Subcutaneous abdominal adipose tissue (tissue), 5 donors: Measurements from ENCODE around the gene RALGDS.

Experiments used
- H3K27ac ChIP-seq: one replicate; pipeline ENCODE4 v1.7.0; 2013; ENCODE audit warnings: low read depth, mild to moderate bottlenecking, inconsistent platforms, low read length, moderate library complexity
- H3K27me3 ChIP-seq, 5 donors: one replicate each; pipeline ENCODE4 v1.7.0; 2013; ENCODE audit warnings: low read length in 5 of 5, inconsistent platforms in 1 of 5; ENCODE audit not compliant: control insufficient read depth in 5 of 5, insufficient read depth in 4 of 5
- H3K36me3 ChIP-seq, 5 donors: one replicate each; pipeline ENCODE4 v1.7.0; 2013; ENCODE audit warnings: low read length in 5 of 5; ENCODE audit not compliant: control insufficient read depth in 5 of 5, insufficient read depth in 5 of 5
- H3K4me1 ChIP-seq, 5 donors: one replicate each; pipeline ENCODE4 v1.7.0; 2013; ENCODE audit warnings: low read length in 5 of 5, mild to moderate bottlenecking in 3 of 5, moderate library complexity in 1 of 5; ENCODE audit not compliant: control insufficient read depth in 5 of 5, insufficient read depth in 5 of 5
- H3K4me3 ChIP-seq, 5 donors: one replicate each; pipeline ENCODE4 v1.7.0; 2013; ENCODE audit warnings: low read length in 5 of 5, low read depth in 1 of 5
- H3K9ac ChIP-seq, 5 donors: one replicate each; pipeline ENCODE4 v1.7.0; 2013; ENCODE audit warnings: low read length in 5 of 5, mild to moderate bottlenecking in 4 of 5, moderate library complexity in 3 of 5
- H3K9me3 ChIP-seq, 5 donors: one replicate each; pipeline ENCODE4 v1.7.0; 2013; ENCODE audit warnings: low read length in 5 of 5; ENCODE audit not compliant: control insufficient read depth in 5 of 5
- donor health status: healthy.
- donor health status: healthy.
- donor health status: healthy.
- donor health status: healthy.
- donor health status: healthy.

Gene RALGDS

GRCh38 chr9:133126697-133127339 is 5.8 kb upstream of the RALGDS start:
- Histone ChIP-seq H3K27ac (peak overlapping the region; percentile 81), H3K36me3 (no peaks in the 10 kb centered on the region), H3K4me1 (peaks cover 16 to 70% (median 65%) of the 10 kb centered on the region in 5 donors), H3K4me3 (peak overlapping the region; percentile 47 to 58 (median 51)), H3K9me3 (no peaks in the 10 kb centered on the region), H3K9ac (peak overlapping the region in 3 of 5 donors; percentile 57 to 71 (median 68)), H3K27me3 (no peaks in the 10 kb centered on the region)

GRCh38 chr9:133125941-133126696 is 5.1 kb upstream of the RALGDS start:
- no peaks in the 10 kb centered on the region for H3K9me3 ChIP-seq
- H3K4me3 ChIP-seq: peak overlapping the region; percentile 47 to 58 (median 51)
- H3K36me3 ChIP-seq: no peaks in the 10 kb centered on the region
- peak overlapping the region; percentile 81 for H3K27ac ChIP-seq
- no peaks in the 10 kb centered on the region for H3K27me3 ChIP-seq
- H3K9ac ChIP-seq: peak overlapping the region in 4 of 5 donors; percentile 26 to 71 (median 62)
- H3K4me1 ChIP-seq: peaks cover 11 to 69% (median 64%) of the 10 kb centered on the region in 5 donors

GRCh38 chr9:133124907-133125275 is 3.9 kb upstream of the RALGDS start:
- Histone ChIP-seq H3K9ac (no peak overlapping the region), H3K4me1 (peaks cover 11 to 74% (median 68%) of the 10 kb centered on the region in 5 donors), H3K27ac (no peak overlapping the region), H3K9me3 (no peaks in the 10 kb centered on the region), H3K4me3 (no peak overlapping the region), H3K27me3 (no peaks in the 10 kb centered on the region), H3K36me3 (no peaks in the 10 kb centered on the region)

- Histone ChIP-seq H3K9ac (no peak overlapping the region), H3K36me3 (no peaks in the 10 kb centered on the region), H3K4me1 (peaks cover 11 to 80% (median 74%) of the 10 kb centered on the region in 5 donors), H3K4me3 (no peak overlapping the region), H3K27ac (no peak overlapping the region), H3K9me3 (no peaks in the 10 kb centered on the region), H3K27me3 (no peaks in the 10 kb centered on the region)
Observed at GRCh38 chr9:133124123-133124906, 3.3 kb upstream of the RALGDS start.

GRCh38 chr9:133122935-133123611 is 2.0 kb upstream of the RALGDS start:
- no peaks in the 10 kb centered on the region for H3K36me3 ChIP-seq
- H3K27me3 ChIP-seq: no peaks in the 10 kb centered on the region
- no peaks in the 10 kb centered on the region for H3K9me3 ChIP-seq
- peak overlapping the region in 1 of 5 donors; percentile 19 for H3K9ac ChIP-seq
- no peak overlapping the region for H3K4me3 ChIP-seq
- H3K27ac ChIP-seq: peak overlapping the region; percentile 82
- H3K4me1 ChIP-seq: peaks cover 21 to 89% (median 81%) of the 10 kb centered on the region in 5 donors

GRCh38 chr9:133122605-133122934 is 1.5 kb upstream of the RALGDS start:
- Histone ChIP-seq H3K9ac (peak overlapping the region in 1 of 5 donors; percentile 19), H3K36me3 (no peaks in the 10 kb centered on the region), H3K27ac (peak overlapping the region; percentile 82), H3K4me3 (no peak overlapping the region), H3K4me1 (peaks cover 25 to 89% (median 81%) of the 10 kb centered on the region in 5 donors), H3K9me3 (no peaks in the 10 kb centered on the region), H3K27me3 (no peaks in the 10 kb centered on the region)

GRCh38 chr9:133121915-133122550 is 993 bp upstream of the RALGDS start:
- no peaks in the 10 kb centered on the region for H3K9me3 ChIP-seq
- peak overlapping the region; percentile 82 for H3K27ac ChIP-seq
- peaks cover 25 to 89% (median 81%) of the 10 kb centered on the region in 5 donors for H3K4me1 ChIP-seq
- peak overlapping the region in 3 of 5 donors; percentile 22 to 56 (median 56) for H3K9ac ChIP-seq
- H3K27me3 ChIP-seq: no peaks in the 10 kb centered on the region
- H3K4me3 ChIP-seq: peak overlapping the region in 1 of 5 donors; percentile 60
- H3K36me3 ChIP-seq: peaks cover 0 to 1% (median 0%) of the 10 kb centered on the region in 5 donors

GRCh38 chr9:133120501-133121197 is 391 bp downstream of the RALGDS start:
- Histone ChIP-seq H3K9ac (peak overlapping the region in 4 of 5 donors; percentile 86 to 92 (median 88)), H3K4me1 (peaks cover 21 to 89% (median 82%) of the 10 kb centered on the region in 5 donors)

More at GRCh38 chr9:133120501-133121197, 391 bp downstream of the RALGDS start:
- peaks cover 0 to 4% (median 0%) of the 10 kb centered on the region in 5 donors for H3K36me3 ChIP-seq
- peak overlapping the region; percentile 78 to 90 (median 84) for H3K4me3 ChIP-seq
- no peaks in the 10 kb centered on the region for H3K27me3 ChIP-seq
- H3K9me3 ChIP-seq: no peaks in the 10 kb centered on the region
- H3K27ac ChIP-seq: peak overlapping the region; percentile 95
